Neural crest cell (in vitro differentiated cells): ENCODE measurements around the gene HELB. TPM values are rescaled to one million over a fixed set of nuclear protein-coding genes. Genes with fewer than 3 reads are reported as not detected.

Source experiments
- DNase-seq: peaks from one replicate; pipeline ENCODE4 v3.0.0; 2021; ENCODE audit warnings: low read depth, mixed read lengths, low spot score
- H3K27ac Mint-ChIP-seq: one replicate; pipeline ENCODE4 v1.8.0; 2021; ENCODE audit warnings: mild to moderate bottlenecking, mixed read lengths; ENCODE audit not compliant: unreplicated experiment
- H3K27me3 Mint-ChIP-seq: 2 replicates; pipeline ENCODE4 v1.8.0; 2021; ENCODE audit warnings: low read depth, mild to moderate bottlenecking, mixed read lengths
- H3K36me3 Mint-ChIP-seq: 2 replicates; pipeline ENCODE4 v1.8.0; 2021; ENCODE audit warnings: low read depth, mild to moderate bottlenecking, mixed read lengths
- H3K4me1 Mint-ChIP-seq: 2 replicates; pipeline ENCODE4 v1.8.0; 2021; ENCODE audit warnings: mixed read lengths
- H3K4me3 Mint-ChIP-seq: one replicate; pipeline ENCODE4 v1.8.0; 2021; ENCODE audit warnings: mild to moderate bottlenecking, mixed read lengths
- H3K9me3 Mint-ChIP-seq: 2 replicates; pipeline ENCODE4 v1.8.0; 2021; ENCODE audit warnings: mixed read lengths
- long read RNA-seq: library from polyadenylated mRNA; unstranded; transcript quantifications from one replicate; pipeline ENCODE4 v2.0.0, GENCODE V29; 2020
- total RNA-seq: library from RNA; stranded (reverse); gene quantifications from 2 replicates; pipeline ENCODE4 v1.2.1, GENCODE V29; 2021
- TF ChIP-seq, protein P1 (sequence below): fragments of 200-600 bp; sonication (generic); conservative IDR thresholded peaks from 2 replicates; pipeline ENCODE4 v1.5.0; 2021; ENCODE audit warnings: antibody characterized with exemption, mild to moderate bottlenecking

HELB gene
- 4.5 and 4.6 TPM in 2 replicates for total RNA-seq
- long read RNA-seq, full-length matches to known transcripts, result 7 of 10 reads
- long read RNA-seq, partial matches to known transcripts, result 3 of 10 reads
- long read RNA-seq, other reads (novel, unspliced or antisense), result 0 of 10 reads

DNA sequence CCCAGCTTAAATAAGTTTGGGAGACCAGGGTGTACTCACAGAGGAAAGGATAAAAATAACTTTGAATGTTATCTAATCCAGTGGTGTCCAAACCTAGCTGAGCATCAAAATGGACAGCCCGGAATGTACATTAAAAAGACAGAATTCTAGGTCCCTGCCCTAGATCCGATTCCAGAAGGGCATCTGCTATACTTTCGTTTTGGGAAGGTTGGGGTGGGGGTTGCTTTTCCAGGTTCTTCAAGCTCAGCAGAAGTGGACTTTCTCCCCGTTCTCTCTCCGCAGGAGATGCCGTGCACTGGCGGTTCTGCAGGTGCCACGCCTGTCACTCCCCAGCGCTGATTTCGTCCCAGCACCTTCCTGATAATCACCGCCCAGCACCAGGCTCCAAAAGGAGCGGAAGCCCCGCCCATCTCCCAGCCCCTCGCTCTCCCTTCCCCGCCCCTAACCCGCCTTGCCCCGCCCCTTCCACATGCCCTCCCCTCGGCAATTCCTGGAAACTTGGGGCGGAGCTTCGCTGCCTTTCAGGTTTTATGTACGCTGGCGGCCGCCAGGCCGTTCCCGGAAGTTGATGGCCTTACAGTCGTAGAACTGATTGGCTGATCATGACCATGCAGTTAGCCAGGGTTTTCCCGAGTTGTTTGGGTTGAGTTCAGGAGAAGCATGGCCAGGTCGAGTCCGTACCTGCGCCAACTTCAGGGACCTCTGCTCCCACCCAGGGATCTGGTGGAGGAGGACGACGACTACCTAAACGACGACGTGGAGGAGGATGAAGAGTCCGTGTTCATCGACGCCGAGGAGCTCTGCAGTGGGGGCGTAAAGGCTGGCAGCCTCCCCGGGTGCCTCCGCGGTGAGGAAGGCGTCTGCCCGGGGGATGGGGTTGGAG, at the start of gene HELB:
Gene HELB (plus strand): TSS at position 550 of the 883 bp plus-strand sequence. CDS start 111 bp downstream, at position 661.
- H3K27me3 Mint-ChIP-seq, result peaks cover 32% of the 10 kb centered on the region
- no peaks in the 10 kb centered on the region for H3K9me3 Mint-ChIP-seq
- DNase-seq, result peak; percentile 94
- H3K4me3 Mint-ChIP-seq, result peak within 1 kb of the TSS; percentile 98
- TF ChIP-seq, protein P1, sequence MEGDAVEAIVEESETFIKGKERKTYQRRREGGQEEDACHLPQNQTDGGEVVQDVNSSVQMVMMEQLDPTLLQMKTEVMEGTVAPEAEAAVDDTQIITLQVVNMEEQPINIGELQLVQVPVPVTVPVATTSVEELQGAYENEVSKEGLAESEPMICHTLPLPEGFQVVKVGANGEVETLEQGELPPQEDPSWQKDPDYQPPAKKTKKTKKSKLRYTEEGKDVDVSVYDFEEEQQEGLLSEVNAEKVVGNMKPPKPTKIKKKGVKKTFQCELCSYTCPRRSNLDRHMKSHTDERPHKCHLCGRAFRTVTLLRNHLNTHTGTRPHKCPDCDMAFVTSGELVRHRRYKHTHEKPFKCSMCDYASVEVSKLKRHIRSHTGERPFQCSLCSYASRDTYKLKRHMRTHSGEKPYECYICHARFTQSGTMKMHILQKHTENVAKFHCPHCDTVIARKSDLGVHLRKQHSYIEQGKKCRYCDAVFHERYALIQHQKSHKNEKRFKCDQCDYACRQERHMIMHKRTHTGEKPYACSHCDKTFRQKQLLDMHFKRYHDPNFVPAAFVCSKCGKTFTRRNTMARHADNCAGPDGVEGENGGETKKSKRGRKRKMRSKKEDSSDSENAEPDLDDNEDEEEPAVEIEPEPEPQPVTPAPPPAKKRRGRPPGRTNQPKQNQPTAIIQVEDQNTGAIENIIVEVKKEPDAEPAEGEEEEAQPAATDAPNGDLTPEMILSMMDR, result no peak
- H3K36me3 Mint-ChIP-seq, result no peaks in the 10 kb centered on the region
- H3K27ac Mint-ChIP-seq, result peak within 1 kb of the TSS; percentile 98
- peaks cover 17% of the 10 kb centered on the region for H3K4me1 Mint-ChIP-seq

DNA sequence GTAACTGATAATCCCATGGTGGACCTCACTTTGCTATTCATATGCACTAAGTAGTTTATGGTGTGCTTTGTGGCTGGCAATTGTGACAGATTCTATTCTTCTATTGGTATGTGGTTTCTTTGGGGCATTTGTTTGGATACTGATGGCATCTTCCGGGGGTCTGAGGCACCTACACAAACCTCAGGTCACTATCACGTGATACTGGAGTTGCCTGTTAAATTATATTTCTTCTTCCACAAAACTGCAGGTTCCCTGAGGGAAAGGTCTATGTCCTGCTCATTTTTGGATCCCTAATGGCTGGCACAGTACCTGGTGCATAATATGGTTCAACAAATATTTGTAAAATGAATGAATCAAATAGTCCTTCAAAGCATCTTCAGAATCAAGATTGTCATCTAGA, 49.5 kb upstream of the HELB start:
- H3K27me3 Mint-ChIP-seq, result peaks cover 13% of the 10 kb centered on the region
- no peaks in the 10 kb centered on the region for H3K9me3 Mint-ChIP-seq
- no peak overlapping the region for H3K4me3 Mint-ChIP-seq
- TF ChIP-seq, protein P1, result no peak
- no peak overlapping the region for H3K27ac Mint-ChIP-seq
- DNase-seq, result no peak
- no peaks in the 10 kb centered on the region for H3K4me1 Mint-ChIP-seq
- no peaks in the 10 kb centered on the region for H3K36me3 Mint-ChIP-seq

DNA sequence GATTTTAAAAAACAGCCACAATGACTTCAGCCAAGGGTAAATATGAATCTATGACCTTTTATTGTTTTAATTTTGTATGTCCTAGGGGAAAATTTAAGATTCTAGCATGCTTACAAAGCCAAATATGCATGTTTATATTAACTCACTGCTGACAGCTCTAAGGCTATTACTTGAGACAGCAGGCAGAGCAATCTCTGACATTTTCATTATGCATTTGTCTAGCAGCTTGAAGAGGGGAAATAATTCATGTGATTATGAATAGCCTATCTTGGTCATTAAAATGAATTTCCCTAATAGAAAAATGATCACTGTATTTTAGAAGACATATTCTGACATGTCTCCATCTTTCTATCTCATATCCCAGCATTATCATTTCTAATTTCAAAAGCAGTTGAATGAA, 46.6 kb upstream of the HELB start:
- no peak for DNase-seq
- Mint-ChIP-seq H3K27ac (no peak overlapping the region), H3K9me3 (no peaks in the 10 kb centered on the region), H3K4me3 (no peak overlapping the region), H3K4me1 (peaks cover 10% of the 10 kb centered on the region), H3K36me3 (no peaks in the 10 kb centered on the region), H3K27me3 (peaks cover 13% of the 10 kb centered on the region)
- TF ChIP-seq, protein P1, result no peak

DNA sequence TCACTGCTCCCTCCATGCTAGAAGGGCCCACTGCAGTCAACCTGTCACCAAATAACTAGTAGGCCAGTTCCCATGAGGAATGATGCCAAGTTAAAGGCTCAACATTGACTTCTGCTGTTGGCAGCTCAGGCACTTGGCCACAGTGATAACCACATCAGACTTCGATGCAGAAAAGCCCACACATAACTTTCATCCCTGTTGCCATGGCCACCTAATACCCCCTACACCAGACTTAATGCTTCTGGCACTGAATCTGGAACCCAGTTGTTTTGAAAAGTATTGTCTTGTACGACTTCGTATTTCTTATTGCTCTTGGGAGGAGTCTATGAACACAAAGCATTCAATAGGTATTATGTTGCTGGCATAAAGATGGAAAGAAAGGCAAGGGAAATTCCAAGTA, 44.3 kb upstream of the HELB start:
- peaks cover 7% of the 10 kb centered on the region for H3K27me3 Mint-ChIP-seq
- H3K4me1 Mint-ChIP-seq, result peaks cover 10% of the 10 kb centered on the region
- no peaks in the 10 kb centered on the region for H3K36me3 Mint-ChIP-seq
- no peak for DNase-seq
- H3K27ac Mint-ChIP-seq, result no peak overlapping the region
- H3K9me3 Mint-ChIP-seq, result no peaks in the 10 kb centered on the region
- TF ChIP-seq, protein P1, result no peak
- H3K4me3 Mint-ChIP-seq, result no peak overlapping the region

DNA sequence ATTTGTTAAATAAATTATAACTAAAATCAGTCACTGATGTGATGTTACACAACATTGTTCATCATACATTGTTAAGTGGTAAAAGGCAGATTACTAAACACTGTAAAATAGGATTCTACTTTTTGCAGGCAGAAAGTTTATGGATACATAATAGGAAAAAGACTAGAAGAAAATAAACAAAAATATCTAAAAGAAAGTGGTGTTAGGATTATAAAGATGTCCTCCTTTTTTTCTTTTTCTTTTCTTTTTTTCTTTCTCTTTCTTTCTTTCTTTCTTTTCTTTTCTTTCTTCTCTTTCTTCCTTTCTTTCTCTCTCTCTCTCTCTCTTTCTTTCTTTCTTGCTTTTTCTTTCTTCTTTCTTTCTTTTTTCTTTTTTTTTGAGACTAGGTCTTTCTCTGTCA, 39.6 kb upstream of the HELB start:
- H3K27ac Mint-ChIP-seq, result no peak overlapping the region
- TF ChIP-seq, protein P1, result no peak
- no peaks in the 10 kb centered on the region for H3K9me3 Mint-ChIP-seq
- H3K27me3 Mint-ChIP-seq, result no peaks in the 10 kb centered on the region
- H3K4me3 Mint-ChIP-seq, result no peak overlapping the region
- no peaks in the 10 kb centered on the region for H3K36me3 Mint-ChIP-seq
- DNase-seq, result no peak
- H3K4me1 Mint-ChIP-seq, result peaks cover 10% of the 10 kb centered on the region
